IMR-90 (cell line): ENCODE data around the gene RPL10.

ENCODE experiments used
- CHD1 ChIP-seq: IDR thresholded peaks from 2 replicates; pipeline ENCODE4 v1.6.1; 2012; ENCODE audit warnings: low read depth, low read length, improper control_type of control experiment
- FOS ChIP-seq: fragments of 150-350 bp; IDR thresholded peaks from 2 replicates; pipeline ENCODE4 v1.6.1; 2016; ENCODE audit warnings: low read depth, low read length
- NFE2L2 ChIP-seq: fragments of 150-350 bp; IDR thresholded peaks from 2 replicates; pipeline ENCODE4 v1.6.1; 2016; ENCODE audit warnings: low read depth, mild to moderate bottlenecking, low read length
- POLR2A ChIP-seq: IDR thresholded peaks from 2 replicates; pipeline ENCODE4 v1.6.1; 2012; ENCODE audit warnings: mild to moderate bottlenecking, low read depth, low read length
- RAD21 ChIP-seq: IDR thresholded peaks from 2 replicates; pipeline ENCODE4 v1.6.1; 2012; ENCODE audit warnings: low read length, improper control_type of control experiment
- RCOR1 ChIP-seq: IDR thresholded peaks from 2 replicates; pipeline ENCODE4 v1.6.1; 2012; ENCODE audit warnings: mild to moderate bottlenecking, low read length, improper control_type of control experiment; ENCODE audit not compliant: insufficient replicate concordance
- RFX5 ChIP-seq: IDR thresholded peaks from 2 replicates; pipeline ENCODE4 v1.8.0; 2012; ENCODE audit warnings: low read depth, mild to moderate bottlenecking, low read length, moderate library complexity
- SMC3 ChIP-seq: fragments of 150-350 bp; IDR thresholded peaks from 2 replicates; pipeline ENCODE4 v1.6.1; 2016; ENCODE audit warnings: low read depth, mild to moderate bottlenecking, antibody characterized with exemption, low read length, moderate library complexity
- TF ChIP-seq, protein P1 (sequence below): conservative IDR thresholded peaks from 2 replicates; pipeline ENCODE4 v1.5.1; 2012; ENCODE audit warnings: mild to moderate bottlenecking, low read depth, low read length, improper control_type of control experiment
- TF ChIP-seq, protein P2 (sequence below): fragments of 150-350 bp; IDR thresholded peaks from 2 replicates; pipeline ENCODE4 v1.6.1; 2017; ENCODE audit warnings: mild to moderate bottlenecking, antibody characterized with exemption, low read length, low read depth

DNA sequence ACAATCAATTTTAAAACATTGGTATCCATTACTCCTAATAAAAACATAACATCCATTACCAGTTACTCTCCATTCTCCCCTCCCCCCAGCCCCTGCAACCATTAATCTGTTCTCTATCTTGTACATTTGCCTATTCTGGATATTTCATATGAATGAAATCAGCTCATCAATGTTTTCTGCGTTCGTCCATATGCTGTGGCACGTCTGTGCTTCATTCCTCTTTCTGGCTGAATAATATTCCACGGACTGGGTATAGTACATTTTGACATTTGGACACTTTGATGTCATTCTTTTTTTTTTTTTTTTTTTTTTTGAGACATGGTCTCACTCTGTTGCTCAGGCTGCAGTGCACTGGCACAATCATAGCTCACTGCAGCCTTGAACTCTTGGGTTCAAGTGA, 5.7 kb downstream of the RPL10 start:
- TF ChIP-seq POLR2A (no peak), CHD1 (no peak), RAD21 (no peak), RFX5 (no peak), SMC3 (no peak), NFE2L2 (no peak), FOS (no peak), RCOR1 (no peak)
- TF ChIP-seq, protein P1, sequence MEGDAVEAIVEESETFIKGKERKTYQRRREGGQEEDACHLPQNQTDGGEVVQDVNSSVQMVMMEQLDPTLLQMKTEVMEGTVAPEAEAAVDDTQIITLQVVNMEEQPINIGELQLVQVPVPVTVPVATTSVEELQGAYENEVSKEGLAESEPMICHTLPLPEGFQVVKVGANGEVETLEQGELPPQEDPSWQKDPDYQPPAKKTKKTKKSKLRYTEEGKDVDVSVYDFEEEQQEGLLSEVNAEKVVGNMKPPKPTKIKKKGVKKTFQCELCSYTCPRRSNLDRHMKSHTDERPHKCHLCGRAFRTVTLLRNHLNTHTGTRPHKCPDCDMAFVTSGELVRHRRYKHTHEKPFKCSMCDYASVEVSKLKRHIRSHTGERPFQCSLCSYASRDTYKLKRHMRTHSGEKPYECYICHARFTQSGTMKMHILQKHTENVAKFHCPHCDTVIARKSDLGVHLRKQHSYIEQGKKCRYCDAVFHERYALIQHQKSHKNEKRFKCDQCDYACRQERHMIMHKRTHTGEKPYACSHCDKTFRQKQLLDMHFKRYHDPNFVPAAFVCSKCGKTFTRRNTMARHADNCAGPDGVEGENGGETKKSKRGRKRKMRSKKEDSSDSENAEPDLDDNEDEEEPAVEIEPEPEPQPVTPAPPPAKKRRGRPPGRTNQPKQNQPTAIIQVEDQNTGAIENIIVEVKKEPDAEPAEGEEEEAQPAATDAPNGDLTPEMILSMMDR: no peak
- TF ChIP-seq, protein P2, sequence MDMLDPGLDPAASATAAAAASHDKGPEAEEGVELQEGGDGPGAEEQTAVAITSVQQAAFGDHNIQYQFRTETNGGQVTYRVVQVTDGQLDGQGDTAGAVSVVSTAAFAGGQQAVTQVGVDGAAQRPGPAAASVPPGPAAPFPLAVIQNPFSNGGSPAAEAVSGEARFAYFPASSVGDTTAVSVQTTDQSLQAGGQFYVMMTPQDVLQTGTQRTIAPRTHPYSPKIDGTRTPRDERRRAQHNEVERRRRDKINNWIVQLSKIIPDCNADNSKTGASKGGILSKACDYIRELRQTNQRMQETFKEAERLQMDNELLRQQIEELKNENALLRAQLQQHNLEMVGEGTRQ: no peak
